ENCODE data around the gene FZD10. TPM values are rescaled to one million over a fixed set of nuclear protein-coding genes. Genes with fewer than 3 reads are reported as not detected.

The FZD10 gene
- total RNA-seq, 1 experiment from 2014 or later, result not detected

- H3K9me3 ChIP-seq (ENCODE audit: low read length), result no peaks in the 10 kb centered on the region
- H3K9ac ChIP-seq (ENCODE audit: low read length), result no peak overlapping the region
- H4K20me1 ChIP-seq (ENCODE audit: insufficient read depth, low read depth, low read length), result no peaks in the 10 kb centered on the region
- no peaks in the 10 kb centered on the region for H3K79me2 ChIP-seq (ENCODE audit: low read length)
- DNase-seq, result no peak
- H3K4me2 ChIP-seq (ENCODE audit: low read depth, low read length, poor library complexity, severe bottlenecking), result no peak overlapping the region
- no peaks in the 10 kb centered on the region for H3K27me3 ChIP-seq (ENCODE audit: low read length)
- H3K4me3 ChIP-seq (ENCODE audit: low read length), result no peak overlapping the region
- no peaks in the 10 kb centered on the region for H3K9me2 ChIP-seq (replicated peaks; ENCODE audit: insufficient read depth, low read length)
- H2AFZ ChIP-seq (ENCODE audit: low read length), result no peak overlapping the region
- H3K27ac ChIP-seq (ENCODE audit: low read length), result no peak overlapping the region
- no peaks in the 10 kb centered on the region for H3K4me1 ChIP-seq (ENCODE audit: low read length)
- H3K36me3 ChIP-seq (ENCODE audit: insufficient read depth, low read length), result no peaks in the 10 kb centered on the region
These were observed 7.7 kb downstream of the FZD10 start for GRCh38 chr12:130169924-130170323.

GRCh38 chr12:130170611-130171010, 8.3 kb downstream of the FZD10 start:
- H3K79me2 ChIP-seq (ENCODE audit: low read length), result no peaks in the 10 kb centered on the region
- H2AFZ ChIP-seq (ENCODE audit: low read length), result no peak overlapping the region
- no peaks in the 10 kb centered on the region for H3K36me3 ChIP-seq (ENCODE audit: insufficient read depth, low read length)
- no peak overlapping the region for H3K9ac ChIP-seq (ENCODE audit: low read length)
- H3K9me2 ChIP-seq (replicated peaks; ENCODE audit: insufficient read depth, low read length), result no peaks in the 10 kb centered on the region
- no peak for DNase-seq
- H4K20me1 ChIP-seq (ENCODE audit: insufficient read depth, low read depth, low read length), result no peaks in the 10 kb centered on the region
- no peak overlapping the region for H3K27ac ChIP-seq (ENCODE audit: low read length)
- no peaks in the 10 kb centered on the region for H3K9me3 ChIP-seq (ENCODE audit: low read length)
- H3K4me1 ChIP-seq (ENCODE audit: low read length), result no peaks in the 10 kb centered on the region
- H3K4me2 ChIP-seq (ENCODE audit: low read depth, low read length, poor library complexity, severe bottlenecking), result no peak overlapping the region
- no peak overlapping the region for H3K4me3 ChIP-seq (ENCODE audit: low read length)
- H3K27me3 ChIP-seq (ENCODE audit: low read length), result no peaks in the 10 kb centered on the region

GRCh38 chr12:130177635-130178242, 15.5 kb downstream of the FZD10 start:
- Histone ChIP-seq H3K9ac (ENCODE audit: low read length) (no peak overlapping the region), H3K27me3 (ENCODE audit: low read length) (no peaks in the 10 kb centered on the region), H3K79me2 (ENCODE audit: low read length) (no peaks in the 10 kb centered on the region), H2AFZ (ENCODE audit: low read length) (no peak overlapping the region), H3K36me3 (ENCODE audit: insufficient read depth, low read length) (no peaks in the 10 kb centered on the region), H4K20me1 (ENCODE audit: insufficient read depth, low read depth, low read length) (no peaks in the 10 kb centered on the region), H3K4me1 (ENCODE audit: low read length) (no peaks in the 10 kb centered on the region), H3K27ac (ENCODE audit: low read length) (no peak overlapping the region), H3K9me2 (replicated peaks; ENCODE audit: insufficient read depth, low read length) (no peaks in the 10 kb centered on the region), H3K9me3 (ENCODE audit: low read length) (no peaks in the 10 kb centered on the region), H3K4me2 (ENCODE audit: low read depth, low read length, poor library complexity, severe bottlenecking) (no peak overlapping the region), H3K4me3 (ENCODE audit: low read length) (no peak overlapping the region)
- DNase-seq, result no peak

GRCh38 chr12:130178282-130178681, 16.0 kb downstream of the FZD10 start:
- DNase-seq, result no peak
- Histone ChIP-seq H3K27me3 (ENCODE audit: low read length) (no peaks in the 10 kb centered on the region), H2AFZ (ENCODE audit: low read length) (no peak overlapping the region), H3K9me3 (ENCODE audit: low read length) (no peaks in the 10 kb centered on the region), H3K9me2 (replicated peaks; ENCODE audit: insufficient read depth, low read length) (no peaks in the 10 kb centered on the region), H4K20me1 (ENCODE audit: insufficient read depth, low read depth, low read length) (no peaks in the 10 kb centered on the region), H3K4me3 (ENCODE audit: low read length) (no peak overlapping the region), H3K9ac (ENCODE audit: low read length) (no peak overlapping the region), H3K4me1 (ENCODE audit: low read length) (no peaks in the 10 kb centered on the region), H3K27ac (ENCODE audit: low read length) (no peak overlapping the region), H3K4me2 (ENCODE audit: low read depth, low read length, poor library complexity, severe bottlenecking) (no peak overlapping the region), H3K36me3 (ENCODE audit: insufficient read depth, low read length) (no peaks in the 10 kb centered on the region), H3K79me2 (ENCODE audit: low read length) (no peaks in the 10 kb centered on the region)

GRCh38 chr12:130179191-130179590, 16.9 kb downstream of the FZD10 start:
- no peaks in the 10 kb centered on the region for H3K9me2 ChIP-seq (replicated peaks; ENCODE audit: insufficient read depth, low read length)

GRCh38 chr12:130179621-130180020, 17.4 kb downstream of the FZD10 start:
- Histone ChIP-seq H4K20me1 (ENCODE audit: insufficient read depth, low read depth, low read length) (no peaks in the 10 kb centered on the region), H3K9me2 (replicated peaks; ENCODE audit: insufficient read depth, low read length) (no peaks in the 10 kb centered on the region), H3K4me2 (ENCODE audit: low read depth, low read length, poor library complexity, severe bottlenecking) (no peak overlapping the region), H3K79me2 (ENCODE audit: low read length) (no peaks in the 10 kb centered on the region), H3K4me1 (ENCODE audit: low read length) (no peaks in the 10 kb centered on the region), H3K36me3 (ENCODE audit: insufficient read depth, low read length) (no peaks in the 10 kb centered on the region), H3K27me3 (ENCODE audit: low read length) (no peaks in the 10 kb centered on the region), H3K9me3 (ENCODE audit: low read length) (no peaks in the 10 kb centered on the region), H3K9ac (ENCODE audit: low read length) (no peak overlapping the region), H3K27ac (ENCODE audit: low read length) (no peak overlapping the region), H2AFZ (ENCODE audit: low read length) (no peak overlapping the region), H3K4me3 (ENCODE audit: low read length) (no peak overlapping the region)
- no peak for DNase-seq

More at GRCh38 chr12:130179191-130179590, 16.9 kb downstream of the FZD10 start:
- Histone ChIP-seq H3K4me3 (ENCODE audit: low read length) (no peak overlapping the region), H3K4me1 (ENCODE audit: low read length) (no peaks in the 10 kb centered on the region), H3K4me2 (ENCODE audit: low read depth, low read length, poor library complexity, severe bottlenecking) (no peak overlapping the region), H2AFZ (ENCODE audit: low read length) (no peak overlapping the region), H3K27ac (ENCODE audit: low read length) (no peak overlapping the region), H3K27me3 (ENCODE audit: low read length) (no peaks in the 10 kb centered on the region), H3K79me2 (ENCODE audit: low read length) (no peaks in the 10 kb centered on the region), H3K9me3 (ENCODE audit: low read length) (no peaks in the 10 kb centered on the region), H4K20me1 (ENCODE audit: insufficient read depth, low read depth, low read length) (no peaks in the 10 kb centered on the region), H3K9ac (ENCODE audit: low read length) (no peak overlapping the region), H3K36me3 (ENCODE audit: insufficient read depth, low read length) (no peaks in the 10 kb centered on the region)
- no peak for DNase-seq

GRCh38 chr12:130181211-130181610, 18.9 kb downstream of the FZD10 start:
- Histone ChIP-seq H3K4me3 (ENCODE audit: low read length) (no peak overlapping the region), H3K9me3 (ENCODE audit: low read length) (no peaks in the 10 kb centered on the region), H3K4me1 (ENCODE audit: low read length) (no peaks in the 10 kb centered on the region), H3K36me3 (ENCODE audit: insufficient read depth, low read length) (no peaks in the 10 kb centered on the region), H3K9ac (ENCODE audit: low read length) (no peak overlapping the region), H3K27me3 (ENCODE audit: low read length) (no peaks in the 10 kb centered on the region), H3K4me2 (ENCODE audit: low read depth, low read length, poor library complexity, severe bottlenecking) (no peak overlapping the region), H3K27ac (ENCODE audit: low read length) (no peak overlapping the region), H4K20me1 (ENCODE audit: insufficient read depth, low read depth, low read length) (no peaks in the 10 kb centered on the region), H2AFZ (ENCODE audit: low read length) (no peak overlapping the region), H3K9me2 (replicated peaks; ENCODE audit: insufficient read depth, low read length) (no peaks in the 10 kb centered on the region), H3K79me2 (ENCODE audit: low read length) (no peaks in the 10 kb centered on the region)
- no peak for DNase-seq

- H3K9ac ChIP-seq (ENCODE audit: low read length), result no peak overlapping the region
These were observed 21.5 kb downstream of the FZD10 start for GRCh38 chr12:130183585-130184370.

More at GRCh38 chr12:130183585-130184370, 21.5 kb downstream of the FZD10 start:
- Histone ChIP-seq H3K4me2 (ENCODE audit: low read depth, low read length, poor library complexity, severe bottlenecking) (no peak overlapping the region), H3K36me3 (ENCODE audit: insufficient read depth, low read length) (no peaks in the 10 kb centered on the region), H3K79me2 (ENCODE audit: low read length) (no peaks in the 10 kb centered on the region), H3K27me3 (ENCODE audit: low read length) (no peaks in the 10 kb centered on the region), H4K20me1 (ENCODE audit: insufficient read depth, low read depth, low read length) (no peaks in the 10 kb centered on the region), H3K27ac (ENCODE audit: low read length) (no peak overlapping the region), H3K9me2 (replicated peaks; ENCODE audit: insufficient read depth, low read length) (no peaks in the 10 kb centered on the region), H2AFZ (ENCODE audit: low read length) (no peak overlapping the region), H3K9me3 (ENCODE audit: low read length) (no peaks in the 10 kb centered on the region), H3K4me1 (ENCODE audit: low read length) (no peaks in the 10 kb centered on the region), H3K4me3 (ENCODE audit: low read length) (no peak overlapping the region)
- no peak for DNase-seq

Data from Karpas-422 (cell line).